HEK293 (cell line): ENCODE results near the gene TMEM207.

Source experiments
- CTCF ChIA-PET: fragments of 350-600 bp; formaldehyde crosslinking; extraction: SDS; loops from one replicate; lab custom pipeline; 2021; ENCODE audit warnings: antibody characterized with exemption; lab: Yijun Ruan, JAX
- POLR2A ChIA-PET: fragments of 300-600 bp; formaldehyde crosslinking; extraction: SDS; loops from one replicate; lab custom pipeline; 2020; ENCODE audit warnings: antibody characterized with exemption, inconsistent platforms; lab: Yijun Ruan, JAX
- H3K27ac ChIP-seq: fragments of 200-500 bp; sonication (Bioruptor generic); 2 replicates; pipeline ENCODE4 v1.5.1; 2014; ENCODE audit warnings: low read depth, low read length, control low read depth, inconsistent platforms; ENCODE audit errors: extremely low read depth
- H3K36me3 ChIP-seq, 2 experiments: fragments of 200-500 bp in 1 of 2; sonication (Bioruptor generic) in 1 of 2; 1 replicate in 1 of 2; 2 replicates in 1 of 2; pipeline ENCODE4 v1.5.1; 2014 to 2017; ENCODE audit warnings: inconsistent platforms in 2 of 2, low read length in 2 of 2; ENCODE audit not compliant: control insufficient read depth in 2 of 2, insufficient read depth in 1 of 2
- H3K4me1 ChIP-seq: fragments of 200-500 bp; sonication (Bioruptor generic); 2 replicates; pipeline ENCODE4 v1.5.1; 2014; ENCODE audit warnings: mild to moderate bottlenecking, low read length, inconsistent platforms; ENCODE audit not compliant: control insufficient read depth, insufficient read depth
- H3K4me3 ChIP-seq: 2 replicates; pipeline ENCODE4 v1.5.1; 2011; ENCODE audit warnings: low read depth, mild to moderate bottlenecking, control low read depth, low read length, moderate library complexity
- H3K9me3 ChIP-seq: fragments of 200-500 bp; sonication (Bioruptor generic); 2 replicates; pipeline ENCODE4 v1.5.1; 2014; ENCODE audit warnings: low read depth, low read length, inconsistent platforms; ENCODE audit not compliant: control insufficient read depth, insufficient read depth
- HIC1 ChIP-seq: fragments of 450-650 bp; formaldehyde crosslinking; IDR thresholded peaks from 2 replicates; pipeline ENCODE4 v1.5.1; 2016; ENCODE audit warnings: missing biosample characterization, missing genetic modification characterization
- HOXC10 ChIP-seq: sonication (generic); formaldehyde crosslinking; IDR thresholded peaks from 2 replicates; pipeline ENCODE4 v1.8.1; 2023; ENCODE audit warnings: mild to moderate bottlenecking, missing genetic modification reagents
- IKZF3 ChIP-seq: fragments of 450-650 bp; IDR thresholded peaks from 2 replicates; pipeline ENCODE4 v1.5.0; 2018; ENCODE audit warnings: missing biosample characterization, mild to moderate bottlenecking, missing genetic modification characterization, moderate library complexity
- KLF16 ChIP-seq: fragments of 450-650 bp; formaldehyde crosslinking; IDR thresholded peaks from 2 replicates; pipeline ENCODE4 v1.5.1; 2017; ENCODE audit warnings: missing biosample characterization, missing genetic modification characterization
- KLF17 ChIP-seq: fragments of 450-650 bp; formaldehyde crosslinking; IDR thresholded peaks from 2 replicates; pipeline ENCODE4 v1.5.1; 2016; ENCODE audit warnings: missing biosample characterization, missing genetic modification characterization
- OVOL3 ChIP-seq: fragments of 450-650 bp; formaldehyde crosslinking; IDR thresholded peaks from 2 replicates; pipeline ENCODE4 v1.5.1; 2016; ENCODE audit warnings: missing biosample characterization, missing genetic modification characterization
- SP7 ChIP-seq: fragments of 450-650 bp; formaldehyde crosslinking; IDR thresholded peaks from 2 replicates; pipeline ENCODE4 v1.5.1; 2016; ENCODE audit warnings: missing biosample characterization, missing genetic modification characterization
- TCF7L2 ChIP-seq: IDR thresholded peaks from 2 replicates; pipeline ENCODE4 v1.6.1; 2011; ENCODE audit warnings: low read depth, mild to moderate bottlenecking, inconsistent platforms, low read length, moderate library complexity, borderline replicate concordance
- YY2 ChIP-seq: fragments of 450-650 bp; formaldehyde crosslinking; IDR thresholded peaks from 2 replicates; pipeline ENCODE4 v1.5.1; 2016; ENCODE audit warnings: missing biosample characterization, missing genetic modification characterization
- ZBTB8A ChIP-seq: fragments of 450-650 bp; formaldehyde crosslinking; IDR thresholded peaks from 2 replicates; pipeline ENCODE4 v1.5.1; 2016; ENCODE audit warnings: missing biosample characterization, missing genetic modification characterization
- ZFP69B ChIP-seq: fragments of 450-650 bp; formaldehyde crosslinking; IDR thresholded peaks from 2 replicates; pipeline ENCODE4 v1.5.1; 2016; ENCODE audit warnings: missing biosample characterization, missing genetic modification characterization
- ZIC2 ChIP-seq: fragments of 450-650 bp; formaldehyde crosslinking; IDR thresholded peaks from 2 replicates; pipeline ENCODE4 v1.5.1; 2016; ENCODE audit warnings: missing biosample characterization, missing genetic modification characterization
- ZNF114 ChIP-seq: fragments of 450-650 bp; formaldehyde crosslinking; IDR thresholded peaks from 2 replicates; pipeline ENCODE4 v1.5.0; 2017; ENCODE audit warnings: missing biosample characterization, missing genetic modification characterization
- ZNF132 ChIP-seq: fragments of 450-650 bp; formaldehyde crosslinking; IDR thresholded peaks from 2 replicates; pipeline ENCODE4 v1.5.1; 2017; ENCODE audit warnings: missing biosample characterization, missing genetic modification characterization, borderline replicate concordance
- ZNF169 ChIP-seq: fragments of 450-650 bp; formaldehyde crosslinking; IDR thresholded peaks from 2 replicates; pipeline ENCODE4 v1.5.1; 2016; ENCODE audit warnings: missing biosample characterization, missing genetic modification characterization
- ZNF2 ChIP-seq: fragments of 450-650 bp; formaldehyde crosslinking; IDR thresholded peaks from 2 replicates; pipeline ENCODE4 v1.5.1; 2016; ENCODE audit warnings: missing biosample characterization, missing genetic modification characterization
- ZNF324 ChIP-seq: fragments of 450-650 bp; formaldehyde crosslinking; IDR thresholded peaks from 2 replicates; pipeline ENCODE4 v1.5.1; 2016; ENCODE audit warnings: missing biosample characterization, missing genetic modification characterization
- ZNF394 ChIP-seq: fragments of 450-650 bp; formaldehyde crosslinking; IDR thresholded peaks from 2 replicates; pipeline ENCODE4 v1.5.1; 2016; ENCODE audit warnings: missing biosample characterization, missing genetic modification characterization, mild to moderate bottlenecking, moderate library complexity, borderline replicate concordance
- ZNF548 ChIP-seq: fragments of 450-650 bp; formaldehyde crosslinking; IDR thresholded peaks from 2 replicates; pipeline ENCODE4 v1.5.1; 2016; ENCODE audit warnings: missing biosample characterization, missing genetic modification characterization
- ZNF623 ChIP-seq: fragments of 450-650 bp; formaldehyde crosslinking; IDR thresholded peaks from 2 replicates; pipeline ENCODE4 v1.5.1; 2016; ENCODE audit warnings: missing biosample characterization, missing genetic modification characterization
- ZNF660 ChIP-seq: fragments of 450-650 bp; IDR thresholded peaks from 2 replicates; pipeline ENCODE4 v1.5.1; 2018; ENCODE audit warnings: missing biosample characterization, mild to moderate bottlenecking, missing genetic modification characterization
- ZNF707 ChIP-seq: fragments of 450-650 bp; formaldehyde crosslinking; IDR thresholded peaks from 2 replicates; pipeline ENCODE4 v1.5.1; 2016; ENCODE audit warnings: missing biosample characterization, missing genetic modification characterization
- ZNF791 ChIP-seq: fragments of 450-650 bp; formaldehyde crosslinking; IDR thresholded peaks from 2 replicates; pipeline ENCODE4 v1.5.1; 2016; ENCODE audit warnings: missing biosample characterization, missing genetic modification characterization
- ZSCAN16 ChIP-seq: fragments of 450-650 bp; formaldehyde crosslinking; IDR thresholded peaks from 2 replicates; pipeline ENCODE4 v1.5.1; 2016; ENCODE audit warnings: missing biosample characterization, missing genetic modification characterization
- ZSCAN23 ChIP-seq: fragments of 450-650 bp; formaldehyde crosslinking; IDR thresholded peaks from 2 replicates; pipeline ENCODE4 v1.5.1; 2016; ENCODE audit warnings: missing biosample characterization, missing genetic modification characterization
- ZSCAN30 ChIP-seq: fragments of 450-650 bp; IDR thresholded peaks from 2 replicates; pipeline ENCODE4 v1.5.1; 2018; ENCODE audit warnings: missing biosample characterization, mild to moderate bottlenecking, missing genetic modification characterization, moderate library complexity
- ZXDB ChIP-seq: fragments of 450-650 bp; formaldehyde crosslinking; IDR thresholded peaks from 2 replicates; pipeline ENCODE4 v1.5.1; 2016; ENCODE audit warnings: missing biosample characterization, missing genetic modification characterization

Gene TMEM207

GRCh38 chr3:190424478-190425439, 24.9 kb downstream of the TMEM207 start (continued):
- peak; percentile 58 for TF ChIP-seq ZBTB8A (tag by site-specific recombination)
- TF ChIP-seq IKZF3 (tag by site-specific recombination) = no peak
- no peak for TF ChIP-seq YY2
- 0 out of 2 replicates have a peak, but pooled peaks have one; percentile 40 for TF ChIP-seq ZNF394 (tag by site-specific recombination)
- TF ChIP-seq OVOL3 = no peak
- TF ChIP-seq ZNF660 (tag by site-specific recombination) = no peak
- peak; percentile 79 for TF ChIP-seq SP7 (tag by site-specific recombination)
- peak; percentile 66; the same call in 1 of the 2 replicates for TF ChIP-seq HIC1 (tag by site-specific recombination)
- no peak for TF ChIP-seq ZNF623 (tag by site-specific recombination)
- no peak for TF ChIP-seq ZIC2 (tag by site-specific recombination)
- TF ChIP-seq TCF7L2 = no peak
- no peak for TF ChIP-seq ZNF707
- TF ChIP-seq ZNF114 (tag by site-specific recombination) = no peak
- TF ChIP-seq ZSCAN16 (tag by site-specific recombination) = no peak
- TF ChIP-seq KLF17 (tag by site-specific recombination) = 0 out of 2 replicates have a peak, but pooled peaks have one; percentile 42
- peak; percentile 61; the same call in 1 of the 2 replicates for TF ChIP-seq ZXDB (tag by site-specific recombination)
- no peak for TF ChIP-seq ZNF324 (tag by site-specific recombination)
- peak; percentile 88 for TF ChIP-seq ZFP69B
- TF ChIP-seq KLF16 (tag by site-specific recombination) = peak; percentile 61; the same call in 1 of the 2 replicates
- no peak for TF ChIP-seq ZNF132 (tag by site-specific recombination)
- TF ChIP-seq ZNF791 (tag by site-specific recombination) = no peak
- no peak for TF ChIP-seq ZSCAN30 (tag by site-specific recombination)
- peak; percentile 82 for TF ChIP-seq ZSCAN23 (tag by site-specific recombination)
- TF ChIP-seq ZNF2 (tag by site-specific recombination) = peak; percentile 93
- no peak for TF ChIP-seq HOXC10 (CRISPR knock-in tag)
- no peak for TF ChIP-seq ZNF169 (tag by site-specific recombination)

- CTCF ChIA-PET = interaction anchor here (0.6 to 2.9 kb wide), 8 partner anchors 11 to 463 kb away, joined by 3 to 14 read pairs (median 5); partner anchors contain the start of gene CLDN1
- H3K27ac ChIP-seq = no peak overlapping the region
- no peaks in the 10 kb centered on the region for H3K9me3 ChIP-seq
- no peak for TF ChIP-seq ZNF548 (tag by site-specific recombination)
- H3K4me1 ChIP-seq = no peaks in the 10 kb centered on the region
- no peak overlapping the region for H3K4me3 ChIP-seq
- no peaks in the 10 kb centered on the region for H3K36me3 ChIP-seq
- POLR2A ChIA-PET = interaction anchor here (0.9 kb wide), 1 partner anchor 91 kb away, joined by 3 read pairs; no protein-coding TSS in a partner anchor
Observed at GRCh38 chr3:190424108-190424477, 25.6 kb downstream of the TMEM207 start.
